ENCODE results near the gene SHC3.

DNA sequence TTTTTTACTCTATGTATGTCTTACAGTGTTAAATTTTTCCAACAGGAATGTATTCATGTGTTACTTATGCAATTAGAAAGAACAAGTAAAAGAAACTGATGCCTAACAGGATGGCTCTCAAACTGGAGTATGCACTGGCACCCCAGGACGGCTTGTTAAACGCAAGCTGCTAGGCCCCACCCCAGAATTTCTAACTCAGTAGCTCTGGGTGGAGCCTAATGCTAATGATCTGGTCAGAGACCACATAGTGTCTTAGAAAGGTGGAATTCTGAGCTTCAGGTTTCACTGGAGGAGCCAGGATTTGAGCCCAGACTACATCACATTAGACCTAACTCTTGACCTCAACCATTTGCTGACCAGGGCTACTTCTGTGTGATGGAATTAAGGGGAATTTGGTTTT, 34.4 kb downstream of the SHC3 start:
- TF ChIP-seq EZH2 (IDR thresholded peaks at IDR 0.05; ENCODE audit: insufficient read depth, poor library complexity, severe bottlenecking), result no peak
- no peak for TF ChIP-seq EZH2phosphoT487 (IDR thresholded peaks at IDR 0.05; ENCODE audit: insufficient read depth, low read depth)
